OCI-LY1 (cell line): ENCODE measurements around the gene CDH2.

Experiments used
- EZH2 ChIP-seq: fragments of 200-600 bp; sonication (generic), shearing (Covaris generic); IDR thresholded peaks from 2 replicates; pipeline ENCODE4 v1.8.0; 2017; ENCODE audit warnings: borderline replicate concordance, mixed run types, mild to moderate bottlenecking, antibody characterized with exemption, low read length, moderate library complexity, mixed read lengths
- TF ChIP-seq, protein P1 (sequence below): fragments of 200-600 bp; sonication (generic), shearing (Covaris generic); IDR thresholded peaks from 2 replicates; pipeline ENCODE4 v1.5.1; 2017; ENCODE audit warnings: mild to moderate bottlenecking, antibody characterized with exemption, low read length, moderate library complexity, mixed read lengths

DNA sequence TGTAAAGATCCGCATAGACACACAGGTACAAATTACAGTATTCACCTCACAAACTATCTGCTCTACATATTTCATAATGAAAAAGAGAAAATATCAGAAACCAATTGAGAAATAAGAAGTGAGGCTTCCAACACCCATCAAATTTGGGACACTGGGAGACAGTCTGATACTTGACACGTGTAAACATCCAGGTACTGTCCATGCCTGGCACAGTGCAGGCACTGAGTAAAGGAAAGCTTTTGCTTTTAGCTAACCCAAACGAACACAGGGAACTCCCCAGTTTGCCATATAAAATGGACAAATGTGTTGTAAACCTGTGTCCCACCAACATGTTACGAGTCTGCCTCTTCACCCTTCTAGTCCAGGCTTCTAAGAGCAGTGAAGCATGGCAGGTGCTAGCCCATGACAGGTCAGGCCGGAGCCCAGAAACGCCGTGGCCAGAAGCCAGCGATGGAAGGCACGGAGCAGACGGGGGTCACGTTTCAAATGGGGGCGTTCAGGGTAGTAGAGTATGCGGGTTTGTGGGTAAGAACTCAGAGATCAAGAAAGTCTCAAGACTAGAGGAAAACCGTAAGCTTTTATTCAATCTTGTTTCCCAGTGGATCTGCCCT lies 27.0 kb downstream of the CDH2 start:
- TF ChIP-seq, protein P1, sequence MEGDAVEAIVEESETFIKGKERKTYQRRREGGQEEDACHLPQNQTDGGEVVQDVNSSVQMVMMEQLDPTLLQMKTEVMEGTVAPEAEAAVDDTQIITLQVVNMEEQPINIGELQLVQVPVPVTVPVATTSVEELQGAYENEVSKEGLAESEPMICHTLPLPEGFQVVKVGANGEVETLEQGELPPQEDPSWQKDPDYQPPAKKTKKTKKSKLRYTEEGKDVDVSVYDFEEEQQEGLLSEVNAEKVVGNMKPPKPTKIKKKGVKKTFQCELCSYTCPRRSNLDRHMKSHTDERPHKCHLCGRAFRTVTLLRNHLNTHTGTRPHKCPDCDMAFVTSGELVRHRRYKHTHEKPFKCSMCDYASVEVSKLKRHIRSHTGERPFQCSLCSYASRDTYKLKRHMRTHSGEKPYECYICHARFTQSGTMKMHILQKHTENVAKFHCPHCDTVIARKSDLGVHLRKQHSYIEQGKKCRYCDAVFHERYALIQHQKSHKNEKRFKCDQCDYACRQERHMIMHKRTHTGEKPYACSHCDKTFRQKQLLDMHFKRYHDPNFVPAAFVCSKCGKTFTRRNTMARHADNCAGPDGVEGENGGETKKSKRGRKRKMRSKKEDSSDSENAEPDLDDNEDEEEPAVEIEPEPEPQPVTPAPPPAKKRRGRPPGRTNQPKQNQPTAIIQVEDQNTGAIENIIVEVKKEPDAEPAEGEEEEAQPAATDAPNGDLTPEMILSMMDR: no peak
- TF ChIP-seq EZH2: no peak
